ENCODE results near the gene ANKRD39. TPM values are rescaled to one million over a fixed set of nuclear protein-coding genes. Genes with fewer than 3 reads are reported as not detected.

The ANKRD39 gene
- total RNA-seq, 4 donors from 2014 or later, result 13.3 to 20.4 (median 17.1) TPM

GRCh38 chr2:96899413-96899741, 41.6 kb upstream of the ANKRD39 start:
- H3K4me3 ChIP-seq, result no peak overlapping the region
- WGBS, 2 donors (ENCODE audit: low coverage in 1 of 2), result 90% methylated on average over 2 of the region's 4 CpGs; no CpG with 5 or more reads in 1 of the 2 donors
- H3K27me3 ChIP-seq, result no peaks in the 10 kb centered on the region
- H3K36me3 ChIP-seq, result no peaks in the 10 kb centered on the region
- TF ChIP-seq POLR2A (IDR thresholded peaks at IDR 0.05) (no peak), POLR2AphosphoS5 (IDR thresholded peaks at IDR 0.05) (no peak), EP300 (IDR thresholded peaks at IDR 0.05) (no peak), CTCF (IDR thresholded peaks at IDR 0.05) (no peak)
- no peak overlapping the region for H3K27ac ChIP-seq
- ATAC-seq, result no peak
- no peaks in the 10 kb centered on the region for H3K9me3 ChIP-seq
- H3K4me1 ChIP-seq, result peaks cover 0 to 55% (median 8%) of the 10 kb centered on the region in 3 donors

- ATAC-seq, result no peak
- no peaks in the 10 kb centered on the region for H3K36me3 ChIP-seq
- no peak overlapping the region for H3K4me3 ChIP-seq
- TF ChIP-seq POLR2A (IDR thresholded peaks at IDR 0.05) (no peak), POLR2AphosphoS5 (IDR thresholded peaks at IDR 0.05) (no peak), CTCF (IDR thresholded peaks at IDR 0.05) (no peak), EP300 (IDR thresholded peaks at IDR 0.05) (no peak)
- H3K27me3 ChIP-seq, result no peaks in the 10 kb centered on the region
- no peaks in the 10 kb centered on the region for H3K9me3 ChIP-seq
- no peak overlapping the region for H3K27ac ChIP-seq
- WGBS, 2 donors (ENCODE audit: low coverage in 1 of 2), result 68 to 80% methylated on average over 1 to 4 of the region's 11 CpGs
- H3K4me1 ChIP-seq, result peaks cover 0 to 50% (median 8%) of the 10 kb centered on the region in 3 donors
These were observed 41.0 kb upstream of the ANKRD39 start for GRCh38 chr2:96898641-96899412.

- Histone ChIP-seq H3K4me1 (peaks cover 0 to 42% (median 8%) of the 10 kb centered on the region in 3 donors), H3K9me3 (no peaks in the 10 kb centered on the region), H3K4me3 (no peak overlapping the region), H3K27me3 (no peaks in the 10 kb centered on the region), H3K36me3 (no peaks in the 10 kb centered on the region), H3K27ac (no peak overlapping the region)
- TF ChIP-seq POLR2A (IDR thresholded peaks at IDR 0.05) (no peak), POLR2AphosphoS5 (IDR thresholded peaks at IDR 0.05) (no peak), CTCF (IDR thresholded peaks at IDR 0.05) (no peak), EP300 (IDR thresholded peaks at IDR 0.05) (no peak)
- no peak for ATAC-seq
- WGBS, 2 donors (ENCODE audit: low coverage in 1 of 2), result 100% methylated on average over 1 of the region's 8 CpGs; no CpG with 5 or more reads in 1 of the 2 donors
These were observed 40.3 kb upstream of the ANKRD39 start for GRCh38 chr2:96898135-96898505.

DNA sequence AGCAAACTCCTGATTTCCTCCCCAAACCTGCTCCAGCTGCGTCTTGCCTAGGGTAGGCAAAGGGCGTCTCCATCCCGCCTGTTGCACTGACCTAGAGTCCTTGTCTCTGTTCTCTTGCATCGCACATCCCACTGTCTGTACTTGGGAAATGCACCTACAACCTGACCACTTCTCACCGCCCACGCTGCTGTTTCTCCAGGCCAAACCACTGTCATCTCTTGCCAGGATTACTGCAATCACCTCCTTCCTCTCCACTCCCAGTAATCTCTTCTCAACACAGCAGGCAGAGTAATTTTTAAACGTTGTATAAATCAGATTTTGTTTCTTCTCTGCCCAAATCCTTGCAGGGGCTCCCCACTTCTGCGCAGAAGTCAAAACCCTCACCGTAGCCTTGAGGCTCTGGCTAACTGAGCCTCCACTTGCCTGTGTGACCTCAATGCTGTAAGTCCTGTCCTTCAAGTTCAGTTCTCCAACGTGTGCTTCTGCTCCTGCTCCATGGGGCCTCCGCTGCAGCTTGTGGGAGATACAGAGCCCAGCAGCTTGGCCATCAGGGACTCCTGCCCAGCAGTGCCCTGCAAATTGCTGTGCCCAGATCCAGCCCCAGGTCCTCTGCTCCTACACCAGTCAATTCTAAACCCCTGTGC, 39.8 kb upstream of the ANKRD39 start:
- peaks cover 0 to 39% (median 8%) of the 10 kb centered on the region in 3 donors for H3K4me1 ChIP-seq
- 60 to 69% methylated on average over 9 to 10 of the region's 11 CpGs for WGBS, 2 donors (ENCODE audit: low coverage in 1 of 2)
- H3K36me3 ChIP-seq, result no peaks in the 10 kb centered on the region
- H3K27ac ChIP-seq, result no peak overlapping the region
- H3K9me3 ChIP-seq, result no peaks in the 10 kb centered on the region
- no peak for ATAC-seq
- H3K27me3 ChIP-seq, result no peaks in the 10 kb centered on the region
- no peak for TF ChIP-seq EP300 (IDR thresholded peaks at IDR 0.05)
- no peak for TF ChIP-seq CTCF (IDR thresholded peaks at IDR 0.05)
- no peak for TF ChIP-seq POLR2AphosphoS5 (IDR thresholded peaks at IDR 0.05)
- TF ChIP-seq POLR2A (IDR thresholded peaks at IDR 0.05), result no peak
- H3K4me3 ChIP-seq, result no peak overlapping the region

Data from gastroesophageal sphincter (tissue), 4 donors.